Mesenchymal stem cell (in vitro differentiated cells and primary cell): ENCODE results near the gene SUDS3.

Experiments used
- DNase-seq: peaks from one replicate; pipeline ENCODE4 v3.0.0-alpha.2; 2013
- H2AFZ ChIP-seq: one replicate; pipeline ENCODE4 v1.6.1; 2013; ENCODE audit warnings: low read depth, mild to moderate bottlenecking, control low read depth, inconsistent platforms, low read length, moderate library complexity
- H2AK5ac ChIP-seq: 2 replicates; pipeline ENCODE4 v1.6.1; 2013; ENCODE audit warnings: low read length, moderate library complexity, mild to moderate bottlenecking, inconsistent platforms; ENCODE audit not compliant: severe bottlenecking
- H2BK120ac ChIP-seq: one replicate; pipeline ENCODE4 v1.6.1; 2013; ENCODE audit warnings: low read depth, mild to moderate bottlenecking, inconsistent platforms, low read length, moderate library complexity
- H2BK12ac ChIP-seq, 2 experiments: one replicate each; pipeline ENCODE4 v1.6.1; 2013; ENCODE audit warnings: inconsistent platforms in 2 of 2, low read length in 2 of 2, mild to moderate bottlenecking in 2 of 2, moderate library complexity in 2 of 2, control low read depth in 1 of 2
- H2BK15ac ChIP-seq: one replicate; pipeline ENCODE4 v1.6.1; 2013; ENCODE audit warnings: mild to moderate bottlenecking, low read depth, inconsistent platforms; ENCODE audit not compliant: poor library complexity, severe bottlenecking
- H2BK5ac ChIP-seq: 2 replicates; pipeline ENCODE4 v1.6.1; 2013; ENCODE audit warnings: low read depth, mild to moderate bottlenecking, low read length, control low read depth, inconsistent platforms; ENCODE audit not compliant: poor library complexity, severe bottlenecking
- H3K14ac ChIP-seq, 2 experiments: one replicate each; pipeline ENCODE4 v1.6.1; 2013; ENCODE audit warnings: inconsistent platforms in 2 of 2, low read length in 2 of 2, control low read depth in 1 of 2, mild to moderate bottlenecking in 1 of 2, moderate library complexity in 1 of 2
- H3K18ac ChIP-seq, 2 experiments: one replicate each; pipeline ENCODE4 v1.6.1; 2013; ENCODE audit warnings: inconsistent platforms in 2 of 2, low read length in 2 of 2, control low read depth in 1 of 2, low read depth in 1 of 2, mild to moderate bottlenecking in 1 of 2
- H3K23ac ChIP-seq, 2 experiments: one replicate each; pipeline ENCODE4 v1.6.1; 2013; ENCODE audit warnings: inconsistent platforms in 2 of 2, low read length in 2 of 2, mild to moderate bottlenecking in 2 of 2, moderate library complexity in 2 of 2, control low read depth in 1 of 2
- H3K27ac ChIP-seq: 2 replicates; pipeline ENCODE4 v1.5.1; 2013; ENCODE audit warnings: mild to moderate bottlenecking, moderate library complexity, low read length, control low read depth, inconsistent platforms; ENCODE audit not compliant: poor library complexity, severe bottlenecking
- H3K27me3 ChIP-seq, 2 experiments: 2 replicates each; pipeline versions ENCODE4 v1.6.1 to v1.7.0; 2013; ENCODE audit warnings: low read length in 2 of 2, mild to moderate bottlenecking in 2 of 2, moderate library complexity in 2 of 2, control low read depth in 1 of 2, inconsistent platforms in 1 of 2; ENCODE audit not compliant: control insufficient read depth in 1 of 2, insufficient read depth in 1 of 2
- H3K36me3 ChIP-seq, 2 experiments: 2 replicates each; pipeline versions ENCODE4 v1.6.1 to v1.7.0; 2013; ENCODE audit warnings: low read length in 2 of 2, control low read depth in 1 of 2, inconsistent platforms in 1 of 2, low read depth in 1 of 2, mild to moderate bottlenecking in 1 of 2; ENCODE audit not compliant: insufficient read depth in 2 of 2, control insufficient read depth in 1 of 2
- H3K4ac ChIP-seq, 2 experiments: one replicate each; pipeline ENCODE4 v1.6.1; 2013; ENCODE audit warnings: inconsistent platforms in 2 of 2, low read length in 2 of 2, mild to moderate bottlenecking in 2 of 2, moderate library complexity in 2 of 2, control low read depth in 1 of 2, low read depth in 1 of 2
- H3K4me1 ChIP-seq: 2 replicates; pipeline ENCODE4 v1.6.1; 2013; ENCODE audit warnings: low read depth, low read length, control low read depth; ENCODE audit not compliant: control insufficient read depth, insufficient read depth
- H3K4me2 ChIP-seq: 2 replicates; pipeline ENCODE4 v1.6.1; 2013; ENCODE audit warnings: low read length, mild to moderate bottlenecking, inconsistent platforms; ENCODE audit not compliant: poor library complexity, severe bottlenecking
- H3K4me3 ChIP-seq, 2 experiments: 2 replicates each; pipeline versions ENCODE4 v1.5.1 to v1.7.0; 2013; ENCODE audit warnings: low read length in 2 of 2, mild to moderate bottlenecking in 2 of 2, control low read depth in 1 of 2, low read depth in 1 of 2; ENCODE audit not compliant: insufficient read depth in 1 of 2
- H3K79me1 ChIP-seq: replicated peaks from 2 replicates; pipeline ENCODE4 v1.6.1; 2013; ENCODE audit warnings: mild to moderate bottlenecking, control low read depth, low read length, inconsistent platforms; ENCODE audit not compliant: poor library complexity, severe bottlenecking
- H3K9ac ChIP-seq: 2 replicates; pipeline ENCODE4 v1.7.0; 2013; ENCODE audit warnings: mild to moderate bottlenecking, low read length, moderate library complexity
- H3K9me3 ChIP-seq: 2 replicates; pipeline ENCODE4 v1.7.0; 2013; ENCODE audit warnings: mild to moderate bottlenecking, low read length; ENCODE audit not compliant: control insufficient read depth
- H4K8ac ChIP-seq: one replicate; pipeline ENCODE4 v1.6.1; 2013; ENCODE audit warnings: inconsistent platforms, mild to moderate bottlenecking, low read length, moderate library complexity
- H4K91ac ChIP-seq: one replicate; pipeline ENCODE4 v1.6.1; 2013; ENCODE audit warnings: mild to moderate bottlenecking, low read length, inconsistent platforms
- WGBS: methylation state at CpG from one replicate; pipeline ENCODE4 v1.1.7; 2013; ENCODE audit warnings: mixed read lengths; 5-methylcytosine and 5-hydroxymethylcytosine counted together

The SUDS3 gene

GRCh38 chr12:118355843-118356242, 20.5 kb upstream of the SUDS3 start:
- Histone ChIP-seq H2AK5ac (no peak overlapping the region), H3K4ac (no peak overlapping the region)
- no CpG with 5 or more reads among the region's 1 CpG for WGBS

DNA sequence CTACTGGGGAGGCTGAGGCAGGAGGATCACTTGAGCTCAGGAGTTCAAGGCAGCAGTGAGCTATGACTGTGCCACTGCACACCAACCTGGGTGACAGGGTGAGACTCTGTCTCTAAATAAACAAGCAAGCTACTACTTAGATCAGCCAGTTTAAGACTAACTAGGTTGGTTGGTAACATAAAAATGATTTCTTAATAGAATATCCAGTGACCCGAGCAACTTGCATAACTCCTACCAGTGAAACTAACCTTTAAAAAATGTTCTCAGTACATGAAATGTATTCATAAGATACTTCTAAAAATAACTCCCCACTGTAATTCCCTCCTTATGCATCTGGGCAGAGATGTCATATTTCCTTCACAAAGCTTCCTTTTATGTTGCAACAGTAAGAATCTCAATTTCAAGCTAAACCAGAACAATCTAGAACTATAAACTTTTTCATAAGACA, 19.5 kb upstream of the SUDS3 start:
- H3K23ac ChIP-seq, result no peak overlapping the region
- peak overlapping the region; percentile 89 for H3K9ac ChIP-seq
- H3K18ac ChIP-seq, result peak overlapping the region in 1 of 2 experiments; percentile 89
- no peaks in the 10 kb centered on the region for H3K27me3 ChIP-seq
- no peak overlapping the region for H2BK5ac ChIP-seq
- H3K14ac ChIP-seq, result no peak overlapping the region
- H2BK120ac ChIP-seq, result peak overlapping the region; percentile 29
- H2AFZ ChIP-seq, result no peak overlapping the region
- peak overlapping the region; percentile 39 for H3K27ac ChIP-seq
- no peak overlapping the region for H2AK5ac ChIP-seq
- no peak overlapping the region for H3K4ac ChIP-seq
- no peak overlapping the region for H2BK15ac ChIP-seq
- peaks cover 8% of the 10 kb centered on the region for H3K79me1 ChIP-seq
- no peaks in the 10 kb centered on the region for H3K9me3 ChIP-seq
- no peak overlapping the region for H2BK12ac ChIP-seq
- H3K4me3 ChIP-seq, result peak overlapping the region in 1 of 2 experiments; percentile 23
- DNase-seq, result peak; percentile 85
- 50% methylated on average over 1 of the region's 1 CpG for WGBS
- H3K4me1 ChIP-seq, result peaks cover 3% of the 10 kb centered on the region
- H4K91ac ChIP-seq, result no peak overlapping the region
- H3K36me3 ChIP-seq, result peaks cover 0 to 3% of the 10 kb centered on the region in 2 experiments
- H3K4me2 ChIP-seq, result no peak overlapping the region
- peak overlapping the region; percentile 60 for H4K8ac ChIP-seq

More at GRCh38 chr12:118355843-118356242, 20.5 kb upstream of the SUDS3 start:
- Histone ChIP-seq H2BK15ac (no peak overlapping the region), H4K8ac (no peak overlapping the region), H3K4me1 (peaks cover 3% of the 10 kb centered on the region), H3K9me3 (no peaks in the 10 kb centered on the region), H3K79me1 (peaks cover 8% of the 10 kb centered on the region), H3K18ac (no peak overlapping the region), H3K4me3 (peak overlapping the region in 1 of 2 experiments; percentile 45), H2BK120ac (no peak overlapping the region), H3K27me3 (no peaks in the 10 kb centered on the region), H2BK12ac (no peak overlapping the region), H2BK5ac (no peak overlapping the region), H4K91ac (no peak overlapping the region), H2AFZ (no peak overlapping the region), H3K4me2 (no peak overlapping the region), H3K9ac (peak overlapping the region; percentile 54), H3K14ac (no peak overlapping the region), H3K36me3 (peaks cover 0 to 3% of the 10 kb centered on the region in 2 experiments), H3K23ac (no peak overlapping the region), H3K27ac (no peak overlapping the region)
- DNase-seq, result no peak

GRCh38 chr12:118357257-118358007, 18.9 kb upstream of the SUDS3 start:
- H2BK15ac ChIP-seq, result no peak overlapping the region
- no peaks in the 10 kb centered on the region for H3K27me3 ChIP-seq
- peaks cover 3% of the 10 kb centered on the region for H3K4me1 ChIP-seq
- H4K91ac ChIP-seq, result no peak overlapping the region
- H3K4me2 ChIP-seq, result no peak overlapping the region
- H4K8ac ChIP-seq, result no peak overlapping the region
- H3K23ac ChIP-seq, result no peak overlapping the region
- no peak overlapping the region for H3K14ac ChIP-seq
- no peak overlapping the region for H2BK120ac ChIP-seq
- H3K18ac ChIP-seq, result no peak overlapping the region
- peak; percentile 66 for DNase-seq
- H3K27ac ChIP-seq, result peak overlapping the region; percentile 69
- H2AK5ac ChIP-seq, result no peak overlapping the region
- no peak overlapping the region for H2AFZ ChIP-seq
- peaks cover 11% of the 10 kb centered on the region for H3K79me1 ChIP-seq
- no peaks in the 10 kb centered on the region for H3K9me3 ChIP-seq
- WGBS, result 53% methylated on average over 4 of the region's 7 CpGs
- H3K4me3 ChIP-seq, result peak overlapping the region in 1 of 2 experiments; percentile 23
- H2BK12ac ChIP-seq, result no peak overlapping the region
- H3K36me3 ChIP-seq, result peaks cover 0 to 3% of the 10 kb centered on the region in 2 experiments
- peak overlapping the region; percentile 89 for H3K9ac ChIP-seq
- no peak overlapping the region for H2BK5ac ChIP-seq
- H3K4ac ChIP-seq, result no peak overlapping the region

DNA sequence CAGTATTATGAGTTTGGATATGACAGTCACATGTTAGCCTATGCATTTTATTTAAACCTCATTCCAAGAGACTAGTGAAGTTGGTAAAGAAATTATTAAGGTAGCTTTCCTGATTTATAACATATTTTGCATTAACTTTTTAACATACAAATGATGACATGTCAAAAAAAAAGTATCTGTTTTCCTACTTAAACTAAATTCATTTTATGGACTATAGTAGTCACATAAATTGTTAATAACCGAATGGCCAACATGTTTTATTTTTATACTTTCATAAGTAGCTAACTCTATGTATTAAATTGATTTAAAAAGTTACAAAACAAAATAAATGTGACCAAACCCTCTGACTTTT, 18.4 kb upstream of the SUDS3 start:
- Histone ChIP-seq H3K4me1 (peaks cover 3% of the 10 kb centered on the region), H2AFZ (no peak overlapping the region), H3K18ac (no peak overlapping the region), H2BK120ac (no peak overlapping the region), H3K4me2 (no peak overlapping the region), H3K36me3 (peaks cover 0 to 1% of the 10 kb centered on the region in 2 experiments), H3K9me3 (no peaks in the 10 kb centered on the region), H2BK5ac (no peak overlapping the region), H4K91ac (no peak overlapping the region), H2BK15ac (no peak overlapping the region), H2AK5ac (no peak overlapping the region), H3K9ac (peak overlapping the region; percentile 89), H3K14ac (no peak overlapping the region), H3K4me3 (no peak overlapping the region), H3K23ac (no peak overlapping the region), H3K79me1 (peaks cover 13% of the 10 kb centered on the region), H3K4ac (no peak overlapping the region), H4K8ac (no peak overlapping the region), H3K27me3 (no peaks in the 10 kb centered on the region), H3K27ac (no peak overlapping the region), H2BK12ac (no peak overlapping the region)
- no CpG with 5 or more reads among the region's 1 CpG for WGBS
- DNase-seq, result no peak
